WTC11 (cell line): ENCODE data around the gene HDAC7. TPM values are rescaled to one million over a fixed set of nuclear protein-coding genes. Genes with fewer than 3 reads are reported as not detected.

Experiments used
- ATAC-seq: fragments of 200-7000 bp; cut with Tn5 transposase; 2 replicates; pipeline ENCODE4 v1.10.0; 2021; ENCODE audit warnings: mild to moderate bottlenecking, moderate library complexity
- CTCF ChIA-PET: fragments of 300-600 bp; sonication (Branson Sonifier 250); formaldehyde crosslinking; loops from one replicate; lab custom pipeline; 2021; ENCODE audit warnings: antibody characterized with exemption; lab: Charles Lee
- POLR2A ChIA-PET: fragments of 350-600 bp; sonication (Branson Sonifier 250); formaldehyde crosslinking; loops from one replicate; lab custom pipeline; 2021; ENCODE audit warnings: antibody characterized with exemption; lab: Charles Lee
- DNase-seq: peaks from one replicate; pipeline ENCODE4 v3.0.0; 2021; ENCODE audit warnings: low spot score
- H3K27ac Mint-ChIP-seq: 2 replicates; pipeline ENCODE4 v1.8.0; 2021; ENCODE audit warnings: mixed read lengths
- H3K27me3 Mint-ChIP-seq: 2 replicates; pipeline ENCODE4 v1.8.0; 2021; ENCODE audit warnings: low read depth, mild to moderate bottlenecking, moderate library complexity, mixed read lengths
- H3K36me3 Mint-ChIP-seq: 2 replicates; pipeline ENCODE4 v1.8.0; 2021; ENCODE audit warnings: mixed read lengths
- H3K4me1 Mint-ChIP-seq: 2 replicates; pipeline ENCODE4 v1.8.0; 2022; ENCODE audit warnings: mixed read lengths
- H3K4me3 Mint-ChIP-seq: 2 replicates; pipeline ENCODE4 v1.8.0; 2021; ENCODE audit warnings: mild to moderate bottlenecking, moderate library complexity, mixed read lengths
- H3K9me3 Mint-ChIP-seq: 2 replicates; pipeline ENCODE4 v1.8.0; 2021; ENCODE audit warnings: mixed read lengths
- ATF2 ChIP-seq: sonication (generic); formaldehyde crosslinking; IDR thresholded peaks from 2 replicates; pipeline ENCODE4 v1.8.1; 2022; ENCODE audit warnings: low read depth, missing genetic modification reagents, borderline replicate concordance
- CBFB ChIP-seq: sonication (generic); formaldehyde crosslinking; IDR thresholded peaks from 2 replicates; pipeline ENCODE4 v1.8.1; 2022; ENCODE audit warnings: mild to moderate bottlenecking, low read depth, missing genetic modification reagents
- E2F1 ChIP-seq: sonication (generic); formaldehyde crosslinking; IDR thresholded peaks from 2 replicates; pipeline ENCODE4 v1.8.0; 2022; ENCODE audit warnings: mild to moderate bottlenecking, missing genetic modification reagents
- ESRRA ChIP-seq: sonication (generic); formaldehyde crosslinking; IDR thresholded peaks from 2 replicates; pipeline ENCODE4 v1.8.1; 2022; ENCODE audit warnings: mild to moderate bottlenecking, missing genetic modification reagents, borderline replicate concordance
- FOXJ3 ChIP-seq: sonication (generic); formaldehyde crosslinking; IDR thresholded peaks from 2 replicates; pipeline ENCODE4 v1.9.0; 2021; ENCODE audit warnings: missing genetic modification reagents, mild to moderate bottlenecking, borderline replicate concordance
- IRF1 ChIP-seq: sonication (generic); formaldehyde crosslinking; IDR thresholded peaks from 2 replicates; pipeline ENCODE4 v1.8.0; 2023; ENCODE audit warnings: missing genetic modification reagents
- IRF2 ChIP-seq: sonication (generic); formaldehyde crosslinking; IDR thresholded peaks from 2 replicates; pipeline ENCODE4 v1.8.0; 2022; ENCODE audit warnings: low read depth, missing genetic modification reagents, borderline replicate concordance
- NFE2L1 ChIP-seq: sonication (generic); formaldehyde crosslinking; IDR thresholded peaks from 2 replicates; pipeline ENCODE4 v1.8.1; 2023; ENCODE audit warnings: missing genetic modification reagents
- NR2C2 ChIP-seq: sonication (generic); formaldehyde crosslinking; IDR thresholded peaks from 2 replicates; pipeline ENCODE4 v1.8.0; 2022; ENCODE audit warnings: mild to moderate bottlenecking, missing genetic modification reagents
- TCF7 ChIP-seq: sonication (generic); formaldehyde crosslinking; IDR thresholded peaks from 2 replicates; pipeline ENCODE4 v1.8.0; 2022; ENCODE audit warnings: mild to moderate bottlenecking, low read depth, missing genetic modification reagents, moderate library complexity
- TP53 ChIP-seq: sonication (generic); formaldehyde crosslinking; IDR thresholded peaks from 2 replicates; pipeline ENCODE4 v1.8.1; 2023; ENCODE audit warnings: mild to moderate bottlenecking, missing genetic modification reagents
- USF2 ChIP-seq: sonication (generic); formaldehyde crosslinking; IDR thresholded peaks from 2 replicates; pipeline ENCODE4 v1.8.1; 2023; ENCODE audit warnings: mild to moderate bottlenecking, missing genetic modification reagents, moderate library complexity
- ZBTB21 ChIP-seq: sonication (generic); formaldehyde crosslinking; IDR thresholded peaks from 2 replicates; pipeline ENCODE4 v1.8.1; 2023; ENCODE audit warnings: mild to moderate bottlenecking, missing genetic modification reagents, borderline replicate concordance
- ZMAT4 ChIP-seq: fragments of 250-450 bp; sonication (Bioruptor Pico); IDR thresholded peaks from 2 replicates; pipeline ENCODE4 v1.9.0; 2021; ENCODE audit warnings: mild to moderate bottlenecking
- ZNF232 ChIP-seq: sonication (generic); formaldehyde crosslinking; IDR thresholded peaks from 2 replicates; pipeline ENCODE4 v1.8.0; 2022; ENCODE audit warnings: mild to moderate bottlenecking, missing genetic modification reagents
- total RNA-seq: library from RNA; stranded (reverse); gene quantifications from 3 replicates; pipeline ENCODE4 v1.2.3, GENCODE V29; 2021
- TF ChIP-seq, protein P1 (sequence below): sonication (generic); formaldehyde crosslinking; IDR thresholded peaks from 2 replicates; pipeline ENCODE4 v1.8.0; 2023; ENCODE audit warnings: missing genetic modification reagents, mild to moderate bottlenecking, borderline replicate concordance
- TF ChIP-seq, protein P2 (sequence below): sonication (generic); formaldehyde crosslinking; IDR thresholded peaks from 2 replicates; pipeline ENCODE4 v1.8.1; 2023; ENCODE audit warnings: mild to moderate bottlenecking, missing genetic modification reagents
- TF ChIP-seq, protein P3 (sequence below): sonication (generic); formaldehyde crosslinking; IDR thresholded peaks from 2 replicates; pipeline ENCODE4 v1.8.0; 2022; ENCODE audit warnings: mild to moderate bottlenecking, missing genetic modification reagents
- TF ChIP-seq, protein P4 (sequence below): fragments of 250-450 bp; sonication (Bioruptor Pico); conservative IDR thresholded peaks from 2 replicates; pipeline ENCODE4 v1.9.0; 2021; ENCODE audit warnings: mild to moderate bottlenecking

The HDAC7 gene
- total RNA-seq, 1 experiment from 2014 or later: 111 TPM

DNA sequence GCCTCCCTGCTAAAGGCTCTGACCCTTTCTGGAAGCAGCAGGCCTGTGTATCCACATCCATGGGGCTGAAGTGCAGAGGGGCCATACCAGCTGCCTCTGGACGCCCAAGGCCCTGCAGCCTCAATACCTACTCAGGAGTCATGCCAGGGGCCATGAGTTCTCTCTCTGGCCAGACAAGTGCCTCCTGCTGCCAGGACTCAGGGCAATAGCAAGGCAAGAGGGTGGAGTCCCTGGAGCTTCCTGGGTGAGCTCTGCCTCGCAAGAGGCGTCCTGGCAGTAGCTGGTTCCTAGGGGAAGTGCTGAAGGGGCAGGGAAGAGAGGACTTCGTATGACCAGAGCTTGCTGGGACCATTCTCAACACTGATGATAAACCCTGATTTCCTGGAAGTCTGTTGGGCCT, 83.5 kb downstream of the HDAC7 start (continued):
- TF ChIP-seq IRF1 (CRISPR knock-in tag): no peak
- no peak for TF ChIP-seq CBFB (CRISPR knock-in tag)
- TF ChIP-seq, protein P1, sequence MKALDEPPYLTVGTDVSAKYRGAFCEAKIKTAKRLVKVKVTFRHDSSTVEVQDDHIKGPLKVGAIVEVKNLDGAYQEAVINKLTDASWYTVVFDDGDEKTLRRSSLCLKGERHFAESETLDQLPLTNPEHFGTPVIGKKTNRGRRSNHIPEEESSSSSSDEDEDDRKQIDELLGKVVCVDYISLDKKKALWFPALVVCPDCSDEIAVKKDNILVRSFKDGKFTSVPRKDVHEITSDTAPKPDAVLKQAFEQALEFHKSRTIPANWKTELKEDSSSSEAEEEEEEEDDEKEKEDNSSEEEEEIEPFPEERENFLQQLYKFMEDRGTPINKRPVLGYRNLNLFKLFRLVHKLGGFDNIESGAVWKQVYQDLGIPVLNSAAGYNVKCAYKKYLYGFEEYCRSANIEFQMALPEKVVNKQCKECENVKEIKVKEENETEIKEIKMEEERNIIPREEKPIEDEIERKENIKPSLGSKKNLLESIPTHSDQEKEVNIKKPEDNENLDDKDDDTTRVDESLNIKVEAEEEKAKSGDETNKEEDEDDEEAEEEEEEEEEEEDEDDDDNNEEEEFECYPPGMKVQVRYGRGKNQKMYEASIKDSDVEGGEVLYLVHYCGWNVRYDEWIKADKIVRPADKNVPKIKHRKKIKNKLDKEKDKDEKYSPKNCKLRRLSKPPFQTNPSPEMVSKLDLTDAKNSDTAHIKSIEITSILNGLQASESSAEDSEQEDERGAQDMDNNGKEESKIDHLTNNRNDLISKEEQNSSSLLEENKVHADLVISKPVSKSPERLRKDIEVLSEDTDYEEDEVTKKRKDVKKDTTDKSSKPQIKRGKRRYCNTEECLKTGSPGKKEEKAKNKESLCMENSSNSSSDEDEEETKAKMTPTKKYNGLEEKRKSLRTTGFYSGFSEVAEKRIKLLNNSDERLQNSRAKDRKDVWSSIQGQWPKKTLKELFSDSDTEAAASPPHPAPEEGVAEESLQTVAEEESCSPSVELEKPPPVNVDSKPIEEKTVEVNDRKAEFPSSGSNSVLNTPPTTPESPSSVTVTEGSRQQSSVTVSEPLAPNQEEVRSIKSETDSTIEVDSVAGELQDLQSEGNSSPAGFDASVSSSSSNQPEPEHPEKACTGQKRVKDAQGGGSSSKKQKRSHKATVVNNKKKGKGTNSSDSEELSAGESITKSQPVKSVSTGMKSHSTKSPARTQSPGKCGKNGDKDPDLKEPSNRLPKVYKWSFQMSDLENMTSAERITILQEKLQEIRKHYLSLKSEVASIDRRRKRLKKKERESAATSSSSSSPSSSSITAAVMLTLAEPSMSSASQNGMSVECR (CRISPR knock-in tag): no peak
- no peak for TF ChIP-seq NFE2L1 (CRISPR knock-in tag)
- TF ChIP-seq ZBTB21 (CRISPR knock-in tag): no peak

DNA sequence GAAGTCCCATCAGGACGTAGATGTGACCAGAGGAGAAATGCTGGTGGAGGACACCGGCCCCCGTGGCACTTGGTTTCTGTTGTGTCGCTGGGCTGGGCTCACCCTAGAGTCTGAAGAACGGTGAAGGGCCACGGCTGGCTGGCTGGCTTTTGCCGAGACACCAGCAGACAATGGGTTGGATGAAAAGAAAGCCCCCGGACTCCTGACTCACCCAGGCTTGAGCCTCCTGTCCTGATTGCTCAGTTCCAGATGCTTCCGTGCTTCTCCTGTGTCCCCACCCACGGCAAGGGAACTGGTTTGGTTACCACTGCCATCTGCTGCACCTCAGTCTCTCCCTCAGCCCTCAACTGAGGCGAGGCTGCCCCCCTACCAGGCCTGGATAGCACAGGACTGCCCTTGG, 84.1 kb downstream of the HDAC7 start:
- Mint-ChIP-seq H3K4me3 (no peak overlapping the region), H3K9me3 (no peaks in the 10 kb centered on the region), H3K36me3 (no peaks in the 10 kb centered on the region), H3K4me1 (peaks cover 26% of the 10 kb centered on the region), H3K27ac (no peak overlapping the region), H3K27me3 (peaks cover 7% of the 10 kb centered on the region; the same call in 1 of the 2 replicates)
- DNase-seq (no peak), ATAC-seq (no peak)
- CTCF ChIA-PET: interaction anchor here (1.7 to 15.4 kb wide), 6 partner anchors 8 to 103 kb away, joined by 13 to 735 read pairs (median 42); partner anchors contain the start of genes RAPGEF3 and SLC48A1
- POLR2A ChIA-PET: no interaction called here
- TF ChIP-seq ATF2 (CRISPR knock-in tag): no peak
- TF ChIP-seq E2F1 (CRISPR knock-in tag): no peak
- TF ChIP-seq FOXJ3: no peak
- TF ChIP-seq ZMAT4 (CRISPR knock-in tag): no peak
- no peak for TF ChIP-seq USF2 (CRISPR knock-in tag)
- TF ChIP-seq CBFB (CRISPR knock-in tag): no peak
- no peak for TF ChIP-seq ESRRA
- TF ChIP-seq, protein P2, sequence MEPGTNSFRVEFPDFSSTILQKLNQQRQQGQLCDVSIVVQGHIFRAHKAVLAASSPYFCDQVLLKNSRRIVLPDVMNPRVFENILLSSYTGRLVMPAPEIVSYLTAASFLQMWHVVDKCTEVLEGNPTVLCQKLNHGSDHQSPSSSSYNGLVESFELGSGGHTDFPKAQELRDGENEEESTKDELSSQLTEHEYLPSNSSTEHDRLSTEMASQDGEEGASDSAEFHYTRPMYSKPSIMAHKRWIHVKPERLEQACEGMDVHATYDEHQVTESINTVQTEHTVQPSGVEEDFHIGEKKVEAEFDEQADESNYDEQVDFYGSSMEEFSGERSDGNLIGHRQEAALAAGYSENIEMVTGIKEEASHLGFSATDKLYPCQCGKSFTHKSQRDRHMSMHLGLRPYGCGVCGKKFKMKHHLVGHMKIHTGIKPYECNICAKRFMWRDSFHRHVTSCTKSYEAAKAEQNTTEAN (CRISPR knock-in tag): no peak
- no peak for TF ChIP-seq IRF2
- no peak for TF ChIP-seq TCF7 (CRISPR knock-in tag)
- TF ChIP-seq, protein P3, sequence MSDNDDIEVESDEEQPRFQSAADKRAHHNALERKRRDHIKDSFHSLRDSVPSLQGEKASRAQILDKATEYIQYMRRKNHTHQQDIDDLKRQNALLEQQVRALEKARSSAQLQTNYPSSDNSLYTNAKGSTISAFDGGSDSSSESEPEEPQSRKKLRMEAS (CRISPR knock-in tag): no peak
- no peak for TF ChIP-seq NR2C2 (CRISPR knock-in tag)
- TF ChIP-seq TP53: no peak
- TF ChIP-seq, protein P4, sequence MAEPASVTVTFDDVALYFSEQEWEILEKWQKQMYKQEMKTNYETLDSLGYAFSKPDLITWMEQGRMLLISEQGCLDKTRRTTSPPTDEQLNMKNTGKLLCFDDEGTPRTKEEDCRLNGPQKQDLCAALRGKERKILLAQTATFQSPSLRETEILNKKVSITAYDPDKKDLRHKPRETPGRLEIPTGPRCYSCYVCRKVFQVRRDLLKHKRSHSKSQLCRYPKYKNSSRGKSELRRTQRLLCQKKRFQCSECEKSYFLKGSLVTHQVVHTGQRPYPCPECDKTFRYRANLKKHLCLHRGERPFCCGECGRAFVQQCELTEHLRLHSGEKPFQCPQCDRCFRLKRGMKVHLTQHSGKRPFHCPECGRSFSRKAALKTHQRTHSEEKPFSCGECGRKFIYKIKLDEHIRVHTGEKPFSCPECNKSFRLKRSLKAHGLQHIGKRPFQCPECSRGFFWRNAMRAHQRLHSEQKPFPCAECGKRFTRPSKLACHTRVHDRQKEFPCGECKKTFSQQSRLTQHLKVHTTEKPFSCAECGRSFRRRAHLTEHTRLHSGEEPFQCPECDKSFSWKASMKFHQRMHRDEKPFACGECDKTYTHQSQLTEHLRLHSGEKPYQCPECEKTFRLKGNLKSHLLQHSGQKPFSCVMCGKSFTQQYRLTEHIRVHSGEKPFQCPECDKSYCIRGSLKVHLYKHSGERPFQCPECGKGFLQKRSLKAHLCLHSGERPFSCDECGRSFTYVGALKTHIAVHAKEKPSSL (CRISPR knock-in tag): no peak
- no peak for TF ChIP-seq ZNF232 (CRISPR knock-in tag)
